Neutrophil (primary cell): ENCODE results near the gene CHD3.

ENCODE experiments used
- H3K27ac ChIP-seq: fragments of 200-600 bp; sonication (generic); 2 replicates; pipeline ENCODE4 v1.5.1; 2016; ENCODE audit warnings: mild to moderate bottlenecking, moderate library complexity
- H3K27me3 ChIP-seq: fragments of 200-600 bp; sonication (generic); 2 replicates; pipeline ENCODE4 v1.6.0; 2016; ENCODE audit warnings: mild to moderate bottlenecking
- H3K36me3 ChIP-seq: fragments of 200-600 bp; sonication (generic); 2 replicates; pipeline ENCODE4 v1.5.1; 2017
- H3K4me1 ChIP-seq, 2 experiments: fragments of 200-600 bp in 1 of 2; sonication (generic) in 1 of 2; 1 replicate in 1 of 2; 2 replicates in 1 of 2; pipeline versions ENCODE4 v1.5.1 to v1.6.1; 2013 to 2016; ENCODE audit warnings: low read depth in 1 of 2, low read length in 1 of 2, mild to moderate bottlenecking in 1 of 2, moderate library complexity in 1 of 2; ENCODE audit not compliant: control insufficient read depth in 1 of 2, insufficient read depth in 1 of 2
- H3K4me3 ChIP-seq, 2 experiments: fragments of 200-600 bp in 1 of 2; sonication (generic) in 1 of 2; 1 replicate in 1 of 2; 2 replicates in 1 of 2; pipeline ENCODE4 v1.5.1; 2013 to 2016; ENCODE audit warnings: low read depth in 1 of 2, low read length in 1 of 2, mild to moderate bottlenecking in 1 of 2, moderate library complexity in 1 of 2
- H3K9me3 ChIP-seq: fragments of 200-600 bp; sonication (generic); 2 replicates; pipeline ENCODE4 v1.5.1; 2016
- CTCF ChIP-seq: fragments of 200-600 bp; sonication (generic); IDR thresholded peaks from 2 replicates; pipeline ENCODE4 v1.5.1; 2016; ENCODE audit warnings: antibody characterized with exemption

The CHD3 gene

DNA sequence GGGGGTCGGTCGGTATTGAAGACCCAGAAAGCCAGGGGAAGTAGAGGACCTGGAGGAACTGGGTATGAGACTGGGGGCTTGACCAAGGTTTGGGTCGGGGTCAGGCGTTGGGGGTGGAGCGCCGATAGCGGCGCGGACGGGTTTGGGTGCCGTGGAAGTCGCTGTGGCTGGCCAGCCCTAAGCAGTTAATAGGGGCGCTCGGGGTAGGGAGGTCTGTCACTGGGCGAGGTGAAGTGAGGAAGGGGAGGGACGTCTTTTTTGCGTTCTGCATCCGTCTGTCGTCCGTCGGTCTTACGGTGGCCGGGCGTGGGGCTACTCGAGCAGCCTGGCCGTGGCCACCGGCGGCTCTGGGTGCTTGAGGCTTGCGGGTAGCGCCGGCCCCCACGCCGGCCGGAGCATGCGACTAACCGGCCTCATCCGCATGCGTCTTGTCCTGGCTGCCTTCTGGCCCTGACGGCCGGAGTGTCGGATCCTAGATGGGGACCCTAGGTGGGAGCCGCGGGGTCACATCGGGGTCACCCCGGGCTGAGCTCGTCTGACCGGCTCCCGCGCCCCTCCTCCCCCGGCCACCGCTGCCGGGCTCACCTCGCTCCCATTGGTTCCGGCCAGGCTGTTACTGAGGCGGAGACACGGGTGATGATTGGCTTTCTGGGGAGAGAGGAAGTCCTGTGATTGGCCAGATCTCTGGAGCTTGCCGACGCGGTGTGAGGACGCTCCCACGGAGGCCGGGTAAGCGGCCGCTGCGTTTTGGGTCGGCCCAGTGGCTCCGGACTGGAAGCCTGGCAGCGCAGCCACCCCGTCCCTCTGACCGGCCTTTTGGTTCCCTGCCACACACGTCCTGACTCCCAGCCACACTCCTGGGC lies 44.1 kb upstream of the CHD3 start:
- peaks cover 92% of the 10 kb centered on the region for H3K36me3 ChIP-seq
- H3K27me3 ChIP-seq = no peaks in the 10 kb centered on the region
- H3K9me3 ChIP-seq = no peaks in the 10 kb centered on the region
- peak overlapping the region; percentile 93 to 98 for H3K4me3 ChIP-seq
- TF ChIP-seq CTCF = peak; percentile 45
- peaks cover 42 to 60% of the 10 kb centered on the region in 2 experiments for H3K4me1 ChIP-seq
- H3K27ac ChIP-seq = peak overlapping the region; percentile 97

GRCh38 chr17:7845359-7846062 lies 43.1 kb upstream of the CHD3 start:
- peak overlapping the region; percentile 93 to 98 for H3K4me3 ChIP-seq
- no peaks in the 10 kb centered on the region for H3K27me3 ChIP-seq
- peaks cover 42 to 58% of the 10 kb centered on the region in 2 experiments for H3K4me1 ChIP-seq
- no peak for TF ChIP-seq CTCF
- peaks cover 92% of the 10 kb centered on the region for H3K36me3 ChIP-seq
- peaks cover 4% of the 10 kb centered on the region for H3K9me3 ChIP-seq
- H3K27ac ChIP-seq = peak overlapping the region; percentile 97

DNA sequence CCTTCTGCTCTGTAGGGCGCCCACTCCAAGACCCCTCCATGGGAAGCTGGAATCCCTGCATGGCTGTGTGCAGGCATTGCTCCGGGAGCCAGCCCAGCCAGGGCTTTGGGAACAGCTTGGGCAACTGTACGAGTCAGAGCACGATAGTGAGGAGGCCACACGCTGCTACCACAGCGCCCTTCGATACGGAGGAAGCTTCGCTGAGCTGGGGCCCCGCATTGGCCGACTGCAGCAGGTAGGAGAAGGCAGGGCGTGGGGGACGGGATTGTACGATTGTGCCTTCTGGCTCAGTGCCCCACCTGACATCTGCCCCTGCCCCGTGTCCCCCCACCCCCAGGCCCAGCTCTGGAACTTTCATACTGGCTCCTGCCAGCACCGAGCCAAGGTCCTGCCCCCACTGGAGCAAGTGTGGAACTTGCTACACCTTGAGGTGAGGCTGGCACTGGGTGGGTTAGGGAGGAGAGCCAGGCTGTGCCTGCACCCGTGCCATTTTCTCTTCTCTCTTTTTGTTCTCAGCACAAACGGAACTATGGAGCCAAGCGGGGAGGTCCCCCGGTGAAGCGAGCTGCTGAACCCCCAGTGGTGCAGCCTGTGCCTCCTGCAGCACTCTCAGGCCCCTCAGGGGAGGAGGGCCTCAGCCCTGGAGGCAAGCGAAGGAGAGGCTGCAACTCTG lies 42.4 kb upstream of the CHD3 start:
- H3K36me3 ChIP-seq = peaks cover 92% of the 10 kb centered on the region
- H3K4me3 ChIP-seq = no peak overlapping the region
- H3K27me3 ChIP-seq = no peaks in the 10 kb centered on the region
- peak overlapping the region; percentile 97 for H3K27ac ChIP-seq
- H3K9me3 ChIP-seq = peaks cover 11% of the 10 kb centered on the region
- no peak for TF ChIP-seq CTCF
- H3K4me1 ChIP-seq = peaks cover 42 to 58% of the 10 kb centered on the region in 2 experiments

DNA sequence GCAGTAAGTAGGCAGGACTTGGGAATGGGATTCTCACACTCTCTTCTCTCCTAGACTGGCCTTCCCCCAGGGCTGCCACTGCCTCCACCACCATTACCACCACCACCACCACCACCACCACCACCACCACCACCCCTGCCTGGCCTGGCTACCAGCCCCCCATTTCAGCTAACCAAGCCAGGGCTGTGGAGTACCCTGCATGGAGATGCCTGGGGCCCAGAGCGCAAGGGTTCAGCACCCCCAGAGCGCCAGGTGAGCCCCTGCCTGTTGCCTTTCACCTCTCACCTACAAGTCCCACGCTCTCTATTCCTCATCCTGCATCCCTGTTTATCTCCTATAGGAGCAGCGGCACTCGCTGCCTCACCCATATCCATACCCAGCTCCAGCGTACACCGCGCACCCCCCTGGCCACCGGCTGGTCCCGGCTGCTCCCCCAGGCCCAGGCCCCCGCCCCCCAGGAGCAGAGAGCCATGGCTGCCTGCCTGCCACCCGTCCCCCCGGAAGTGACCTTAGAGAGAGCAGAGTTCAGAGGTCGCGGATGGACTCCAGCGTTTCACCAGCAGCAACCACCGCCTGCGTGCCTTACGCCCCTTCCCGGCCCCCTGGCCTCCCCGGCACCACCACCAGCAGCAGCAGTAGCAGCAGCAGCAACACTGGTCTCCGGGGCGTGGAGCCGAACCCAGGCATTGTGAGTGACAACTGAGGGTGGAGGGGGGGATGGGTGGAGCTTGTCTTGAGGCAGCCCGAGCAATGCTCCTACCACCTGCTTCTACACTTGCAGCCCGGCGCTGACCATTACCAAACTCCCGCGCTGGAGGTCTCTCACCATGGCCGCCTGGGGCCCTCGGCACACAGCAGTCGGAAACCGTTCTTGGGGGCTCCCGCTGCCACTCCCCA lies 41.6 kb upstream of the CHD3 start:
- Histone ChIP-seq H3K27ac (peak overlapping the region; percentile 97), H3K27me3 (no peaks in the 10 kb centered on the region), H3K9me3 (peaks cover 11% of the 10 kb centered on the region), H3K4me1 (peaks cover 46 to 62% of the 10 kb centered on the region in 2 experiments), H3K4me3 (no peak overlapping the region), H3K36me3 (peaks cover 92% of the 10 kb centered on the region)
- TF ChIP-seq CTCF = no peak

DNA sequence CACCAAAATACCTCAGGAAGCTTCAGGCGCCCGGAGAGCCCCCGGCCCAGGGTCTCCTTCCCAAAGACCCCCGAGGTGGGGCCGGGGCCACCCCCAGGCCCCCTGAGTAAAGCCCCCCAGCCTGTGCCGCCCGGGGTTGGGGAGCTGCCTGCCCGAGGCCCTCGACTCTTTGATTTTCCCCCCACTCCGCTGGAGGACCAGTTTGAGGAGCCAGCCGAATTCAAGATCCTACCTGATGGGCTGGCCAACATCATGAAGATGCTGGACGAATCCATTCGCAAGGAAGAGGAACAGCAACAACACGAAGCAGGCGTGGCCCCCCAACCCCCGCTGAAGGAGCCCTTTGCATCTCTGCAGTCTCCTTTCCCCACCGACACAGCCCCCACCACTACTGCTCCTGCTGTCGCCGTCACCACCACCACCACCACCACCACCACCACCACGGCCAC lies 40.4 kb upstream of the CHD3 start:
- Histone ChIP-seq H3K4me1 (peaks cover 55 to 73% of the 10 kb centered on the region in 2 experiments), H3K9me3 (peaks cover 11% of the 10 kb centered on the region), H3K27me3 (no peaks in the 10 kb centered on the region), H3K27ac (peak overlapping the region; percentile 98), H3K36me3 (peaks cover 99% of the 10 kb centered on the region), H3K4me3 (no peak overlapping the region)
- TF ChIP-seq CTCF = no peak
